Activated gamma-delta T cell treated with anti-CD3 and anti-CD28 coated beads, Interleukin-2, amount 50 U/mL, for 16 hours (primary cell): Measurements from ENCODE around the gene KAZN.
"Not testable (repeated sequence)": the region's sequence is repeated elsewhere in the genome, so short reads cannot be mapped to it uniquely, and the experiment has no call there.

Source experiments
- DNase-seq: peaks from one replicate; pipeline ENCODE4 v3.0.0-alpha.2; 2020; ENCODE audit warnings: low read depth

Gene KAZN

DNA sequence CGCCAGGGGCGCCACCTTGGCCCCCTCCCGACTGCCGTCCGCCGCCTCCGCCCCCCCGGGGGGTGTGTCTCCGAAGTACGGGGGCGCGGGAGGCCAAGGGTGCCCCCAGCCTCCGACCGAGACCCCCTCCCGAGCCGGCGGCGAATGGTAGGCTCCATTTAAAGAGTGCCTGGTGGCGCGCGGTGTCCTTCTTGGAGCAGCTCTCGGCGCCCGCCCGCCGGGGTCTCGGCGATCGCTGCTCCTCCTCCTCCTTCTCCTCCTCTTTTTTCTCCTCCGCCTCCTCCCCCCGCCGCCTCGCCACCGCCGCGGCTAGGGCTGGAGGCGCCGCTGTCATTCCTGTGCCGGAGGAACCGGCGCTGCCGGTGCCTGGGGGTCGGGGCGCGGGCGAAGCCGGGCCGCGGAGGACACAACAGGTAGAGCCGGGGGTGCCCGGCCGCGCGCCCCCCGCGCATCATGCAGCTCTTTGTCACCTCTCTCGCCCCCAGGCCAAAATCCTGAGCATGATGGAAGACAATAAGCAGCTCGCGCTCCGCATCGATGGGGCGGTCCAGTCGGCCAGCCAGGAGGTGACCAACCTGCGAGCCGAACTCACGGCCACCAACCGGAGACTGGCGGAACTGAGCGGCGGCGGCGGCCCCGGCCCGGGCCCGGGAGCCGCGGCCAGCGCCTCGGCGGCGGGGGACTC, at the start of gene KAZN:
Gene KAZN, plus strand, starts transcription at position 188 of the 685 bp plus-strand sequence.
- no peak for DNase-seq

- DNase-seq: no peak
These were observed 48.4 kb upstream of the KAZN start for GRCh38 chr1:14549897-14550620.

DNA sequence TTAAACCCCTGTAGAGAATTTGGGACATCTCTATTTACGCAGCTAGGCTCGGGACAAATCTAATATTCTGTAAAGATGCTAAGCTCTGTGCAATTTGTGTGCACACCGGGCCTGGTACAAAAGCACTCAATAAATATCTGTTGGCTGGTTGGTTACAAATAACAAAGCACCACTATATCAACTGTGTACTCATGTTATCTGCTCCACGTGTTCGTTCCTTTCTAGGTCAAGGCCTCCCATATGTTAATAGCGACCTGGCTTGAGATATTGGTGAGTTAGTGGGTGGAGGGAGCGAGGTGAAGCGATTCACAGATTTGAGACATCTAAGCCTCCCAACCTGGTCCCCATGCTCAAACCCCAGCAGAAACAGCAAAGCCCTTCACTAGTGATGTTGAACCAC, 47.1 kb upstream of the KAZN start:
- no peak for DNase-seq

DNA sequence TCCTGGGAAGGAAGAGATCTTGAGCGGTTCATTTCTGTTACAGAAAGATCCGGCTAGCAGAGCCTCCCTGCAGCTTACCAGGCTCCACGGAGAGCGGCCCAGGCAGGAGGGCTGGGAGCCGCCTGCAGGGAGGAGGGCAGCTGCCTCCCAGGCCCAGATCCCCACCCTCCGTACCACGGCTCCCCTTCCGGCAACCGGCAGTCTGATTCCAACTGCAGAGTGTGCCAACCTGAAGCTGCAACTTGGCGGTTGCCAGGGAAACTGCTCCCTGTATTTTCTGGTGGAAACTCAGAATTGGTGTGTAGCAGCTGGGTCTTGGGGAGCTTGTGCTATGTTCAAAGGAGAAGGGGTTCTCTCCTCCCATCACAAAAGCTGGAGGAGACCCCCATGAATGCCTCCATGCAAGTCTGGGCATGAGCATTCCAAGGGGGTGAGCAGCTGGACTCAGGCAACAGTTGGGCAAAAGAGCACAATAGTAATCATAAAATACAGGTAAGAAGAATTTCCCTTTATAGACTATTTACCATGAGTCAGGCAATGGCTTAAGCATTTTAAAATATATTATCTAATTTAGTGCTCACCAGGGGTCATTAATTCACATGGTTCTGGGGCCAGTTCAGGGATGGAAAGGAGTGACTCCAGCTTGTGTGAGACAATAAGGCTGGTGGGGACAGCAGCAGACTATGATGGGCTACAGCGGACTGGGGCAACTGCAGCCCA, 46.1 kb upstream of the KAZN start:
- no peak for DNase-seq

- DNase-seq: no peak
These were observed 44.8 kb upstream of the KAZN start for GRCh38 chr1:14553711-14554110.

DNA sequence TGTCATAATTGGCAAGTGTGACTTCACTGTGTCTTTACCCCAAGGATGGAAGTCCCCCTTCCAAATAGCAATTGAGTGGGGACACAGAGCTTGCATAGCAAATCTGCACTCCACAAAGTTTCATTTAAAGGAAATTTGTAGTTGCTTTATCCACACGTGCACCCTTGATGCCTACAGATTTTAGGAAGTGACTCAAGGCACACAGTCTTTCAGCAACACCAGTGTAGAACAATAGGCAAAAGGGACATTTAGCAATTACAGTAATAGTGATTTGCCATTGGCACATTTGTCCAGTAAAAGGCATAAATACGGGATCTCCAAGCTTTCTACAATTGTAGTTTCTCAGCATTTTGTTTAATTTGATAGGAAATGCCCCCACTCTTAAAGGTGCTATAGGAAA, 43.4 kb upstream of the KAZN start:
- DNase-seq: no peak

GRCh38 chr1:14561014-14561693, 37.3 kb upstream of the KAZN start:
- DNase-seq: no peak

DNA sequence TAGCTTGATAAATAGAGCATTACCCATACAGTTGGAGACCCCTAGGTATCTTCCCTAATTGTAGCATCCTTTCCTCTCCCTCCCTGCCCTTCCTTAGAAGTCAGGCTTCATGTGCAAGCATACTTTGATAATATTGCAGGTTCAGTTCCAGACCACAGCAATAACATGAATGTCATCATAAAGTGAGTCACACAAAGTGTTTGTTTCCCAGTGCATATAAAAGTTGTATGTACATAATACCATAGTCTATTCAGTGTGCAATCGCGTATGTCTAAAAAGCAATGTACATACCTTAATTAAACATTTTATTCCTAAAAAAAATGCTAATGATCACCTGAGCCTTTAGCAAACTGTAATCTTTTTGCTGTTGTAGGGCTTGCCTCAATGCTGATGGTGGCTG, 33.4 kb upstream of the KAZN start:
- no peak for DNase-seq

GRCh38 chr1:14567056-14567455, 31.4 kb upstream of the KAZN start:
- no peak for DNase-seq

DNA sequence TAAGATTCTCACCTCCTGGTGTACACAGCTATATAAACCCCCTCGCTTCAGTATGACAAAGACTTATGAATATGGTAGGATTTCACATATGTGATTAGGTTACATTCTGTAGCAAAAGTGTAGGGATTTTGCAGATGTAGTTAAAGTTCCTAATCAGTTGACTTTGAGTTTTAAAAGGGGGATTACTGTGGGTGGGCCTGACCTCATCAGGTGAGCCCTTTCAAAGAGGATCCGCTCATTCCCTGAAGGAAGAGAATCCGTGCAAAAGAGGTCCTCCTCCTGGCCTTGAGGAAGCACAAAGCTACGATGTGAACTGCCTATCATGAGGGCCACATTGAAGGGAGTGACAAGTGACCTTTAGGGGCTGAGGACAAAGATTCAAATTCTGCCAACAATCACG, 30.6 kb upstream of the KAZN start:
- no peak for DNase-seq

GRCh38 chr1:14568716-14569355, 29.6 kb upstream of the KAZN start:
- no peak for DNase-seq

DNA sequence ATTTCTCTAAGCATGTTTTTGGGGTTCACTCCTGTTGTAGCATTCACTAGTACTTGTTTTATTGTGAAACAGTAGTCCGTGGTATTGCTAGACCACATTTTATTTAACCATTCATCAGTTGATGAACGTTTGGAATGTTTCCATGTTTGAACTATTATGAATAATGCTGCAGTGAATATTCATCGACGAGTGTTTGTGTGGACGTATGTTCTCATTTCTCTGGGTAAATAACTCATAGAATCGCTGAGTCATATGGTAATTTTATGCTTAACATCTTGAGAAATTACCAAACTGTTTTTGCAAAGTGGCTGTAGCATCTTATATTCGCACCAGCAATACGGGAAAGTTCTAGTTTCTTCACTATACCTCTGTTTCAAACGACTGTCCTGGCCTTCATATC, 28.0 kb upstream of the KAZN start:
- no peak for DNase-seq

GRCh38 chr1:14571810-14572767, 26.4 kb upstream of the KAZN start:
- DNase-seq: no peak

DNA sequence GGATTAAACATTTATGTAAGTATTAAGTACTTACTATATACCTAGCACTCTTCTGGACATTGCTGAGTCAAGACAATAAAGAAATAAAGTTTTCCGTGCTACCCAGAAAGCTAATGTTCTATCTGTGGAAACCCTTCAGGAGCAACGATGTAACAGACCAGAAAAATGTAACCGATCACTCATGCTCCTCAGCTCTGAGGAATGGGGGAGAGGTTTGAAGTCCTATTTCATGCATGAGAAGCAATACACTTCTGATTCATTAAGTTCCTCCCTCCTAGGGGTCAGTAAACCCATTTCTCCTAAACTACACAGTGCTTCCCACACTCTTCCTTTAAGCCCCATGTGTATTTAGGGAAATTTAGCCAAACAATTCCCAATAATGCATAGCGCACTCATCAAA, 25.6 kb upstream of the KAZN start:
- DNase-seq: no peak

GRCh38 chr1:14576155-14576554, 22.3 kb upstream of the KAZN start:
- DNase-seq: no peak

DNA sequence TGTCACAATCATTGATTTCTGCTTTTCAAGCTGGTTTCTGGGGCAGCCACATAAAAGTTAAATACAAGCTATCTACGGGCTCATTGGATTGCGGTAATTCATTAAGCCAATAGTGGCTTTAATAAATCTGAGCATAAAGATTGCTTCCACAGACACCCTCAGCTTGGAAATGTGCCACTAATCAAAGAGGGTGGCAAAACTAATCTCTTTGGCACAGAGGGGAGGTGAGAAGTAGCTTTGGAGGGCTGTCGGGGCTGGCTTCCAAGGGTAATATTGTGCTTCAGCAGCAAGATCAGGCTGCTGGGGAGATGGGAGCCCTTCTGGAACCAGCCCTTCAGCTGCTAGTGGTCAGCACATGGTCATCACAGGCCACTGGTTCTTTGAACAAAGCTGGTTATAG, 21.2 kb upstream of the KAZN start:
- DNase-seq: no peak

GRCh38 chr1:14578156-14578555, 20.3 kb upstream of the KAZN start:
- DNase-seq: no peak

GRCh38 chr1:14580295-14580694, 18.2 kb upstream of the KAZN start:
- DNase-seq: not testable (repeated sequence)

GRCh38 chr1:14580986-14581385, 17.5 kb upstream of the KAZN start:
- no peak for DNase-seq

- DNase-seq: no peak
These were observed 14.7 kb upstream of the KAZN start for GRCh38 chr1:14583788-14584187.

GRCh38 chr1:14585728-14586127, 12.8 kb upstream of the KAZN start:
- DNase-seq: no peak
